SJCRH30 (cell line): ENCODE measurements around the gene FST. TPM values are rescaled to one million over a fixed set of nuclear protein-coding genes. Genes with fewer than 3 reads are reported as not detected.

ENCODE experiments used
- DNase-seq, 2 experiments: peaks; one replicate each; pipeline ENCODE4 v3.0.0-alpha.2; 2015 to 2020
- H3K27ac ChIP-seq: fragments of 250-450 bp; sonication (Bioruptor Pico); 2 replicates; pipeline ENCODE4 v1.5.1; 2020; ENCODE audit warnings: mild to moderate bottlenecking, moderate library complexity
- H3K27me3 ChIP-seq: fragments of 250-450 bp; sonication (Bioruptor Pico); 2 replicates; pipeline ENCODE4 v1.5.1; 2020; ENCODE audit warnings: mild to moderate bottlenecking, moderate library complexity
- H3K36me3 ChIP-seq: fragments of 250-450 bp; sonication (Bioruptor Pico); 2 replicates; pipeline ENCODE4 v1.5.1; 2020; ENCODE audit warnings: mild to moderate bottlenecking, moderate library complexity
- H3K4me1 ChIP-seq: fragments of 250-450 bp; sonication (Bioruptor Pico); 2 replicates; pipeline ENCODE4 v1.5.1; 2020; ENCODE audit warnings: mild to moderate bottlenecking, moderate library complexity
- H3K4me3 ChIP-seq: fragments of 250-450 bp; sonication (Bioruptor Pico); 2 replicates; pipeline ENCODE4 v1.5.1; 2020; ENCODE audit warnings: mild to moderate bottlenecking, moderate library complexity
- H3K9me3 ChIP-seq: fragments of 250-450 bp; sonication (Bioruptor Pico); replicated peaks from 2 replicates; pipeline ENCODE4 v1.5.1; 2020; ENCODE audit warnings: mild to moderate bottlenecking, moderate library complexity
- total RNA-seq: library from RNA; depleted of rRNA; stranded (reverse); fragments of >200 nt; shearing (Covaris generic); gene quantifications from 2 replicates; pipeline ENCODE4 v1.2.3, GENCODE V29; 2014; rRNA removed

FST gene
- 22.4 and 25.0 TPM in 2 replicates for total RNA-seq

GRCh38 chr5:53480416-53481158 lies at the start of gene FST:
FST (plus strand) TSS chr5:53480629; CDS start chr5:53480792, 163 bp downstream.
- no peaks in the 10 kb centered on the region for H3K9me3 ChIP-seq
- H3K27ac ChIP-seq, result peak within 1 kb of the TSS; percentile 66
- H3K36me3 ChIP-seq, result peaks cover 13% of the 10 kb centered on the region
- peak within 1 kb of the TSS; percentile 80 for H3K4me3 ChIP-seq
- H3K27me3 ChIP-seq, result no peaks in the 10 kb centered on the region
- DNase-seq, result peak; percentile 58 to 67
- H3K4me1 ChIP-seq, result peaks cover 22% of the 10 kb centered on the region

GRCh38 chr5:53431665-53432064 lies 48.8 kb upstream of the FST start:
- H3K27ac ChIP-seq, result no peak overlapping the region

GRCh38 chr5:53433026-53433425 lies 47.4 kb upstream of the FST start:
- no peak overlapping the region for H3K27ac ChIP-seq

More at GRCh38 chr5:53431665-53432064, 48.8 kb upstream of the FST start:
- no peak overlapping the region for H3K4me3 ChIP-seq
- H3K27me3 ChIP-seq, result no peaks in the 10 kb centered on the region
- no peak for DNase-seq
- no peaks in the 10 kb centered on the region for H3K9me3 ChIP-seq
- peaks cover 17% of the 10 kb centered on the region for H3K4me1 ChIP-seq
- H3K36me3 ChIP-seq, result no peaks in the 10 kb centered on the region

GRCh38 chr5:53434541-53434940 lies 45.9 kb upstream of the FST start:
- DNase-seq, result no peak
- H3K36me3 ChIP-seq, result no peaks in the 10 kb centered on the region
- no peak overlapping the region for H3K27ac ChIP-seq
- no peaks in the 10 kb centered on the region for H3K9me3 ChIP-seq
- H3K4me3 ChIP-seq, result no peak overlapping the region
- peaks cover 34% of the 10 kb centered on the region for H3K4me1 ChIP-seq
- no peaks in the 10 kb centered on the region for H3K27me3 ChIP-seq

More at GRCh38 chr5:53433026-53433425, 47.4 kb upstream of the FST start:
- peaks cover 22% of the 10 kb centered on the region for H3K4me1 ChIP-seq
- no peaks in the 10 kb centered on the region for H3K27me3 ChIP-seq
- no peaks in the 10 kb centered on the region for H3K36me3 ChIP-seq
- DNase-seq, result no peak
- no peak overlapping the region for H3K4me3 ChIP-seq
- no peaks in the 10 kb centered on the region for H3K9me3 ChIP-seq

DNA sequence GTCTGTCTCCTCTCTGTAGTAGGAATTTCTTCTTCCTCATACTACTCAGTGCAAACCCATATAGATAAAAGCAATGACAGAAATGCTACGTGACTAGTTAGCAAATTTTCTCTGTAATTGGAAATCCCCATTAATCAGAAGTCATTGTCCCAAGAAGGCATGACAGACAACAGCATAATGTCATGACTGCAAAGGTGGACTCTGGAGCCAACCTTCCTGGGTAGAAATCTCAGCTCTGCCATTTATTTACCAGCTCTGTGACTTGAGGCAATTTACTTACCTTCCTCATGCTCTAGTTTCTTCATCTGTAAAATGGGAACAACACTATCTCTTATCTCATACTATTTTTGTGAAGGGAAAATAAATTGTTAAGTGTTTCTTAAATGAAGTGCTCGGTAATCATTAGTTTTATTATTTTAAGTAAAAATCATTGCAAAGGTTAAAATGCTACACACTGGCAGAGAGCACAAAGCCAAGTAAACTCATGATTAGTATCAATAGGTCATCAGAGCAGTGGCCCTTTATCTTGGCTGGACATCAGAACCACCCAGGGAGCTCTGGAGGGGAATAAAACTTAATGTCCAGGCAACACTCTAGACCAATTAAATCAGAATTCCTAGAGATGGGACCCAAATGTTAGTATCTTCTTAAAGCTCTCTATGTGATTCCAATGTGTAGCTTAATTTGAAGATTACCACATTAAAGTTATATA lies 43.8 kb upstream of the FST start:
- H3K27me3 ChIP-seq, result no peaks in the 10 kb centered on the region
- no peak overlapping the region for H3K4me3 ChIP-seq
- peak overlapping the region; percentile 54 for H3K27ac ChIP-seq
- peaks cover 30% of the 10 kb centered on the region for H3K4me1 ChIP-seq
- H3K9me3 ChIP-seq, result no peaks in the 10 kb centered on the region; the same call in 1 of the 2 replicates
- DNase-seq, result no peak
- H3K36me3 ChIP-seq, result no peaks in the 10 kb centered on the region

- Histone ChIP-seq H3K4me3 (no peak overlapping the region), H3K4me1 (peaks cover 30% of the 10 kb centered on the region), H3K27ac (peak overlapping the region; percentile 54), H3K9me3 (no peaks in the 10 kb centered on the region; the same call in 1 of the 2 replicates), H3K36me3 (no peaks in the 10 kb centered on the region), H3K27me3 (no peaks in the 10 kb centered on the region)
- no peak for DNase-seq
Observed at GRCh38 chr5:53438079-53438478, 42.4 kb upstream of the FST start.

- DNase-seq, result peak; percentile 62 to 86
- H3K4me1 ChIP-seq, result peaks cover 30% of the 10 kb centered on the region
- no peaks in the 10 kb centered on the region for H3K27me3 ChIP-seq
- no peak overlapping the region for H3K4me3 ChIP-seq
- H3K27ac ChIP-seq, result peak overlapping the region; percentile 54
- H3K9me3 ChIP-seq, result no peaks in the 10 kb centered on the region; the same call in 1 of the 2 replicates
- no peaks in the 10 kb centered on the region for H3K36me3 ChIP-seq
Observed at GRCh38 chr5:53438486-53439472, 41.6 kb upstream of the FST start.

- Histone ChIP-seq H3K4me3 (no peak overlapping the region), H3K9me3 (no peaks in the 10 kb centered on the region; the same call in 1 of the 2 replicates), H3K36me3 (no peaks in the 10 kb centered on the region), H3K27ac (no peak overlapping the region), H3K4me1 (peaks cover 20% of the 10 kb centered on the region), H3K27me3 (no peaks in the 10 kb centered on the region)
- DNase-seq, result no peak
Observed at GRCh38 chr5:53442961-53443360, 37.5 kb upstream of the FST start.

- Histone ChIP-seq H3K9me3 (no peaks in the 10 kb centered on the region), H3K36me3 (no peaks in the 10 kb centered on the region), H3K27me3 (no peaks in the 10 kb centered on the region), H3K27ac (no peak overlapping the region), H3K4me1 (no peaks in the 10 kb centered on the region), H3K4me3 (no peak overlapping the region)
- DNase-seq, result no peak
Observed at GRCh38 chr5:53445569-53445968, 34.9 kb upstream of the FST start.

DNA sequence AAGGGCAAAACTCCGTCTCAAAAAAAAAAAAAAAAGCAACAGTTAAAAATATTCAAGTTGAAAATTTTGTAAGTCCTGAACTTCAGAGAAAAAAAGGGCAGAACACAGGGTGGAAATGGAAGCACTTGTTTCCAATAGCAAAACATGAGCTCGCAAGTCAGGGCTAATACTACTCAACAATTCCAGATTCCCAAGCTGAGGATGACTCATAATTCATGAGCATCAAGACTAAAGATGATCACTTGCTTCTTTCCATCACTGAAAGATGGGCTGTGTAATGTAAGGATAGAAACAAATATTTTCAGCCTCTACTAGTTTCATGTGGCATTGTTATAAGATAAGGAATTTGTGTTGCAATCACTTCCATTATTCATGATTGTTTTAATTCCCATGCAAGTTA lies 33.5 kb upstream of the FST start:
- Histone ChIP-seq H3K4me3 (no peak overlapping the region), H3K9me3 (no peaks in the 10 kb centered on the region), H3K27ac (no peak overlapping the region), H3K4me1 (no peaks in the 10 kb centered on the region), H3K36me3 (no peaks in the 10 kb centered on the region), H3K27me3 (no peaks in the 10 kb centered on the region)
- no peak for DNase-seq

DNA sequence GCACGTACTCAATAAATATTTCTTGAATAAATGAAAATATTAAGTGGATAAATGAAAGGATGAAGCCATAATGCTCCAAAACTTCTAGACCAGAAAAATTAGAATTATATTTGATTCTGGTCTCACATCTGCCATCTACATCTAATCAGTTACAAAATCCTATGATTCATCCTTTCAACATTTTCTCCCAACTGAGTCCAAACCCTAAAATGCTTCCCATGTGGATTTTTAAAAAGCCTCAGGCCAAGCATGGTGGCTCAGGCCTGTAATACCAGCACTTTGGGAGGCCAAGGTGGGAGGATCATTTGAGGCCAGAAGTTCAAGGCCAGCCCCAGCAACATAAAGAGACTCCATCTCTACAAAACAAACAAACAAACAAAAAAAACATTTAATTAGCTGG lies 31.6 kb upstream of the FST start:
- Histone ChIP-seq H3K27ac (no peak overlapping the region), H3K9me3 (no peaks in the 10 kb centered on the region), H3K27me3 (no peaks in the 10 kb centered on the region), H3K4me1 (no peaks in the 10 kb centered on the region), H3K4me3 (no peak overlapping the region), H3K36me3 (no peaks in the 10 kb centered on the region)
- no peak for DNase-seq

GRCh38 chr5:53453898-53454718 lies 26.3 kb upstream of the FST start:
- no peak for DNase-seq
- no peaks in the 10 kb centered on the region for H3K27me3 ChIP-seq

GRCh38 chr5:53454719-53455000 lies 25.8 kb upstream of the FST start:
- Histone ChIP-seq H3K9me3 (0 out of 2 replicates have a peak, but pooled peaks cover 4% of the 10 kb centered on the region), H3K36me3 (no peaks in the 10 kb centered on the region), H3K27ac (no peak overlapping the region), H3K4me1 (0 out of 2 replicates have a peak, but pooled peaks cover 2% of the 10 kb centered on the region), H3K4me3 (no peak overlapping the region), H3K27me3 (no peaks in the 10 kb centered on the region)
- no peak for DNase-seq

More at GRCh38 chr5:53453898-53454718, 26.3 kb upstream of the FST start:
- H3K27ac ChIP-seq, result no peak overlapping the region
- no peak overlapping the region for H3K4me3 ChIP-seq
- no peaks in the 10 kb centered on the region for H3K36me3 ChIP-seq
- H3K4me1 ChIP-seq, result 0 out of 2 replicates have a peak, but pooled peaks cover 2% of the 10 kb centered on the region
- 0 out of 2 replicates have a peak, but pooled peaks cover 4% of the 10 kb centered on the region for H3K9me3 ChIP-seq

- Histone ChIP-seq H3K9me3 (peaks cover 4% of the 10 kb centered on the region; the same call in 1 of the 2 replicates), H3K36me3 (no peaks in the 10 kb centered on the region), H3K4me3 (no peak overlapping the region), H3K27ac (no peak overlapping the region), H3K4me1 (0 out of 2 replicates have a peak, but pooled peaks cover 2% of the 10 kb centered on the region), H3K27me3 (no peaks in the 10 kb centered on the region)
- no peak for DNase-seq
Observed at GRCh38 chr5:53456366-53456765, 24.1 kb upstream of the FST start.
